SJCRH30 (cell line): ENCODE data around the gene SESN1. TPM values are rescaled to one million over a fixed set of nuclear protein-coding genes. Genes with fewer than 3 reads are reported as not detected.
"Not testable (repeated sequence)": the region's sequence is repeated elsewhere in the genome, so short reads cannot be mapped to it uniquely, and the experiment has no call there.

Experiments
- DNase-seq, 2 experiments: peaks; one replicate each; pipeline ENCODE4 v3.0.0-alpha.2; 2015 to 2020
- H3K27ac ChIP-seq: fragments of 250-450 bp; sonication (Bioruptor Pico); 2 replicates; pipeline ENCODE4 v1.5.1; 2020; ENCODE audit warnings: mild to moderate bottlenecking, moderate library complexity
- H3K27me3 ChIP-seq: fragments of 250-450 bp; sonication (Bioruptor Pico); 2 replicates; pipeline ENCODE4 v1.5.1; 2020; ENCODE audit warnings: mild to moderate bottlenecking, moderate library complexity
- H3K36me3 ChIP-seq: fragments of 250-450 bp; sonication (Bioruptor Pico); 2 replicates; pipeline ENCODE4 v1.5.1; 2020; ENCODE audit warnings: mild to moderate bottlenecking, moderate library complexity
- H3K4me1 ChIP-seq: fragments of 250-450 bp; sonication (Bioruptor Pico); 2 replicates; pipeline ENCODE4 v1.5.1; 2020; ENCODE audit warnings: mild to moderate bottlenecking, moderate library complexity
- H3K4me3 ChIP-seq: fragments of 250-450 bp; sonication (Bioruptor Pico); 2 replicates; pipeline ENCODE4 v1.5.1; 2020; ENCODE audit warnings: mild to moderate bottlenecking, moderate library complexity
- H3K9me3 ChIP-seq: fragments of 250-450 bp; sonication (Bioruptor Pico); replicated peaks from 2 replicates; pipeline ENCODE4 v1.5.1; 2020; ENCODE audit warnings: mild to moderate bottlenecking, moderate library complexity
- total RNA-seq: library from RNA; depleted of rRNA; stranded (reverse); fragments of >200 nt; shearing (Covaris generic); gene quantifications from 2 replicates; pipeline ENCODE4 v1.2.3, GENCODE V29; 2014

SESN1 gene
- total RNA-seq, 1 experiment from 2014 or later, result 23.7 TPM

DNA sequence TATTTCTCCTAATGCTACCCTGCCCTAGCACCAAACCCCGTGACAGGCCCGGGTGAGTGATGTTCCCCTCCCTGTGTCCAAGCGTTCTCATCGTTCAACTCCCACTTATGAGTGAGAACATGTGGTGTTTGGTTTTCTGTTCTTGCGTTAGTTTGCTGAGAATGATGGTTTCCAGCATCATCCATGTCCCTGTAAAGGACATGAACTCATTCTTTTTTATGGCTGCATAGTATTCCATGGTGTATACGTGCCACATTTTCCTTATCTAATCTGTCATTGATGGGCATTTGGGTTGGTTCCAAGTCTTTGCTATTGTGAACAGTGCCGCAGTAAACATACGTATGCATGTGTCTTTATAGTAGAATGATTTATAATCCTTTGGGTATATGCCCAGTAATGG, 15.0 kb upstream of the SESN1 start:
- Histone ChIP-seq H3K36me3 (peaks cover 13% of the 10 kb centered on the region), H3K4me1 (peaks cover 29% of the 10 kb centered on the region)
- H3K4me3 ChIP-seq, H3K27me3 ChIP-seq, DNase-seq, H3K27ac ChIP-seq, H3K9me3 ChIP-seq: not testable (repeated sequence)

DNA sequence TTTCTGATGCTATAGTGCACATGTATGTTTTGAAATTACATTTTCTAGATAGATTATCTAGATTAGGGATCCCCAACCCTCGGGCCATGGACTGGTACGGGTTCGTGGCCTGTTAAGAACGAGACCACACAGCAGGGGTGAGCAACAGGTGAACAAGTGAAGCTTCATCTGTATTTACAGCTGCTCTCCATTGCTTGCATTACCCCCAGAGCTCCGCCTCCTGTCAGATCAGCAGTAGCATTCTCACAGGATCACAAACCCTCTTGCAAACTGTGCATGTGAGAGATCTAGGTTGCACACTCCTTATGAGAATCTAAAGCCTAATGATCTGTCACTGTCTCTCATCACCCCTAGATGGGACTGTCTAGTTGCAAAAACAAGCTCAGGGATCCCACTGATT, 11.0 kb upstream of the SESN1 start:
- H3K4me1 ChIP-seq, result peaks cover 14% of the 10 kb centered on the region
- H3K27ac ChIP-seq, result peak overlapping the region; percentile 14; the same call in 1 of the 2 replicates
- peak; percentile 83 to 88 for DNase-seq
- H3K4me3 ChIP-seq, result no peak overlapping the region
- 0 out of 2 replicates have a peak, but pooled peaks cover 1% of the 10 kb centered on the region for H3K9me3 ChIP-seq
- H3K36me3 ChIP-seq, result peaks cover 16% of the 10 kb centered on the region
- no peaks in the 10 kb centered on the region for H3K27me3 ChIP-seq

DNA sequence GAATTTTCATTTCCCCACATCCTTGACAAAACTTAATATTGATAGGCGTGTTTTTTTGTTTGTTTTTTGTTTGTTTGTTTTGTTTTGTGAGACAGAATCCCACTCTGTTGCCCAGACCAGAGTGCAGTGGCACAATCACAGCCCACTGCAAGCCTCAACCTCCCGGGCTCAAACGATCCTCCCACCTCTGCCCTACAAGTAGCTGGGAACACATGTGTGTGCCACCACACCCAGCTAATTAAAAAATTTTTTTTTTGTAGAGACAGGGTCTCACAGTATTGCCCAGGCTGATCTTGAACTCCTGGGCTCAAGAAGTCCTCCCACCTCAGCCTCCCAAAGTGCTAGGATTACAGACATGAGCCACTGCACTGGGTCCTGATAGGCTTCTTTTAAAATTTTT, 9.9 kb upstream of the SESN1 start:
- no peaks in the 10 kb centered on the region for H3K9me3 ChIP-seq
- H3K4me1 ChIP-seq, result peaks cover 14% of the 10 kb centered on the region
- no peaks in the 10 kb centered on the region for H3K27me3 ChIP-seq
- no peak overlapping the region for H3K27ac ChIP-seq
- peaks cover 12% of the 10 kb centered on the region for H3K36me3 ChIP-seq
- no peak for DNase-seq
- no peak overlapping the region for H3K4me3 ChIP-seq

DNA sequence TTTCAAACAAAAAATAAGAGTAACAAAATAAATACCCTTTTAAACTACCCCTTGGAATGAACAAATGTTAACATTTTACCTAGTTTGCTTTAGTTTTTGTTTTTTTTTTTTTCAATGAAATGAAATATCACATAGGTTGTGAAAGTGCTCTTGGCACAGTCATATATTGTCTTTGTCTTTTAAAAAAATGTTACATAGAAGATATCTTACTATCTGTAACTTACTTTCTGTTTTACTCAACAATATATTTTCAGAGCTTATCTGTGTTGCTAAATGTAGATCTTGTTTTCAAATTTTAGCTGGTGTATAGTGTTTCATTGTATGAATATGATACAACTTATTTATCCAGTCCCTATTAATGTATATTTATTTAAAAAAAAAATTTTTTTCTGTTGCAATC, 9.3 kb upstream of the SESN1 start:
- DNase-seq, result no peak
- Histone ChIP-seq H3K27me3 (no peaks in the 10 kb centered on the region), H3K4me3 (no peak overlapping the region), H3K9me3 (no peaks in the 10 kb centered on the region), H3K36me3 (peaks cover 9% of the 10 kb centered on the region), H3K27ac (no peak overlapping the region), H3K4me1 (peaks cover 14% of the 10 kb centered on the region)

DNA sequence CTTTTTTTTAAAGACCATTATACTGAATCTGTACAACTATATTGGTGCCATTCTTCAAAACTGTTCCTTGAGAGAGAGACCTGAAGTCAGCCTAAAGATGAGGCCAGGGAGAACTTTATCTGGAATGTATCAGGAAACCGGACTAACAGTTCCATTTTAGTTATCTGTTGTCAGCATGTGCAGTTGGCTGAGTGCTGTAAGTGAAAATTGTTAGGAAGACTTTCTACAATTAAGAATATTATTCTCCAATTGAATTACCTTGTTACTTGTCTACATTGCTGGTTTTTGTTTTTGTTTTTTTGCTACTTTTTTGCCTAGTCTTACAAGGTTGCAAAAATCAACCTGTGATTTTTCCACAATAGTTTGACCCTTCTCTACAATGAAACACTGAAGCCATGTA, 8.1 kb upstream of the SESN1 start:
- H3K27ac ChIP-seq, result no peak overlapping the region
- no peak overlapping the region for H3K4me3 ChIP-seq
- H3K36me3 ChIP-seq, result peaks cover 9% of the 10 kb centered on the region
- no peaks in the 10 kb centered on the region for H3K9me3 ChIP-seq
- no peak for DNase-seq
- no peaks in the 10 kb centered on the region for H3K27me3 ChIP-seq
- H3K4me1 ChIP-seq, result peaks cover 14% of the 10 kb centered on the region

DNA sequence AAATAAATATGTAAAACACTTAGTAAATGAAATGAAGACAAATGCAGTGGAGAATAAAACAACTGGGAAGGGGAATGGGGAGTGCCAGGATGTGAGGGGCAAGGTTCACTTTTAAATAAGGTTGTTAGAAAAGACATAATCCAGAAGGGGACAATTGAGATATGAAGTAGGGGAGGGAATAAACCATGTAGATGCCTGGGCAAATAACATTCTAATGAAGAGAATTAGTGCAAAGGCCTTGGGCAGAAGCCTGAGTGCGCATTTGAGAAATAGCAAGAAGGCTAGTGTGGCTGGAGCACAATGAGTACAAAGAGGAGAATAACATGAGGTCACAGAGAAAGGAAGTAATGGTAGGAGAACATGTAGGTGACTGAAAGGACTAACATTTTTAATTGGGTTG, 3.0 kb upstream of the SESN1 start:
- Histone ChIP-seq H3K9me3 (no peaks in the 10 kb centered on the region), H3K4me1 (no peaks in the 10 kb centered on the region), H3K27me3 (no peaks in the 10 kb centered on the region), H3K4me3 (no peak overlapping the region), H3K27ac (no peak overlapping the region), H3K36me3 (peaks cover 3% of the 10 kb centered on the region; the same call in 1 of the 2 replicates)
- DNase-seq, result no peak

DNA sequence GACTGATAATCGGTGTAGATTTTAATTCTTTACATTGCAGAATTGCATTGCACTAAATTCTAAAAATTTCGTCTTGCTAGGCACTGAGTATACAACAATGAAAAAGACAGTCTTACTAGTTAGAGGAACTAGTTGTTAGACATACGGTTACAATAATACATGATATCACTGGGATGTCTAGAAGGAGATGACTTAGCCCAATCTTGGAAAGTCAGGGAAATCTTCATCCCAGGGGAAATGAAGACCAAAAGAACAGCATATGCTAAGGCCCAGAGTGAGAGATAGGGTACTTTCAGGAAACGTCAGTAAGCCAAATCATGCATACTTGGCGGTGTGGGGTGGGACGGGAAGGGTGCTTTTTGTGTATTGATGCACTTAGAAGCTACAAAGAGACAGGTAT, 1.6 kb upstream of the SESN1 start:
- Histone ChIP-seq H3K4me3 (peak overlapping the region; percentile 86), H3K4me1 (no peaks in the 10 kb centered on the region; the same call in 1 of the 2 replicates), H3K36me3 (no peaks in the 10 kb centered on the region; the same call in 1 of the 2 replicates), H3K27ac (peak overlapping the region; percentile 98), H3K9me3 (no peaks in the 10 kb centered on the region), H3K27me3 (no peaks in the 10 kb centered on the region)
- DNase-seq, result peak in 1 of 2 experiments; percentile 6

DNA sequence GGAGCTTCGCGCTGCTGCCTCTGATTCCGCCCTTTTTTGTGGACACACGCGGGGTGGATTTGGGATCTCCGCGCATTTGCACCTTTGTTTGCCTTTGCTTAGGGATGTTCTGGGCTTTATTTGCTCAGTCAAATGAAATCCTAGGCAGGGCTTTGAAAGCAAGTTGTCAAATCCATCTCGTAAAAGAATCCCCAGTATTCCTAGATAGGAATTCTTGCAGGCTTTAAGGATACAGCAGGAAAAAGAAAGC, 1.1 kb upstream of the SESN1 start:
- Histone ChIP-seq H3K4me3 (peak overlapping the region; percentile 86), H3K36me3 (no peaks in the 10 kb centered on the region; the same call in 1 of the 2 replicates), H3K27ac (peak overlapping the region; percentile 98), H3K27me3 (no peaks in the 10 kb centered on the region), H3K9me3 (no peaks in the 10 kb centered on the region), H3K4me1 (no peaks in the 10 kb centered on the region; the same call in 1 of the 2 replicates)
- DNase-seq, result no peak

DNA sequence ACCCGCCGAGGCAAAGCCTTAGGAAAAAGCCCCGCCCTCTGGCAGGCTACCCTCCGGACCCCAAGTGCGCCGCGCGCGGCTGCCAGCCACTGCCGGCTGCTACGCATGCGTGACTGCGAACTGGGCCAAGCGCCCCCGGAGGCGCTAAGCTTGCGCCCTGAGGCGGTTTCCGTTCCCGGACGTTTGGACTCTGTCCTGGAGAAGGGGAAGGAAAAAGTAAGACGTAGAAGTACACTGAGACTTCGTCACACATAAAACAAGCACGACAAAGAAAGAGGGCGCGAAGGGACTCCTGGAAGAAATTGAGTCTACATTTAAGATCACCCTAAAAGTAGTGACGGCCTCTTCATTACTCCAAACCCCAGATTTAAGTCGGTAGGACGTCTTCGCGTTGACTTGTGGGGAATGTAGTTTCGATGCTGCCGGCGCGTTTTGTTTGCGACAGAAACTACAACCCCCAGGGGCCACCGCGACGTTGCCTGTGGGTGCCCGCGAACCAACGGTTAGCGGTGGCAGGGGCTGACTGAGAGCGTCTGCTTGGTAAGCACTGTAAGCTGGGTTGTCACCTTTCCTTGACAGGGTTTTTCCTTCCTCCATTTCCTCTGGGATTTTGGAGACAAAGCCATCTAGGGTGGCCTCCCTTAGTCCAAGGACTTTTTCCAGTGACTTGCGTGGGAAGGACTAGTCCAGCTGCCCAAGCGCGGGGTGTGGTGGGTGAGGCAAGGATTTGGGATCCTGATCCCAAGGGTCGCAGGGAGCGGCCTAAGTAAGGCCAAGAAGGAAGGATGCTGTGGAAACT, 589 bp upstream of the SESN1 start, which contains the start of gene CEP57L1:
Gene CEP57L1, plus strand, starts transcription at position 472 of the 799 bp plus-strand sequence. CDS start 49,715 bp downstream, outside the sequence.
- Histone ChIP-seq H3K36me3 (no peaks in the 10 kb centered on the region; the same call in 1 of the 2 replicates), H3K4me1 (no peaks in the 10 kb centered on the region; the same call in 1 of the 2 replicates), H3K27me3 (no peaks in the 10 kb centered on the region), H3K4me3 (peak within 1 kb of the TSS; percentile 86), H3K27ac (peak within 1 kb of the TSS; percentile 98), H3K9me3 (no peaks in the 10 kb centered on the region)
- peak; percentile 98 to 99 for DNase-seq

DNA sequence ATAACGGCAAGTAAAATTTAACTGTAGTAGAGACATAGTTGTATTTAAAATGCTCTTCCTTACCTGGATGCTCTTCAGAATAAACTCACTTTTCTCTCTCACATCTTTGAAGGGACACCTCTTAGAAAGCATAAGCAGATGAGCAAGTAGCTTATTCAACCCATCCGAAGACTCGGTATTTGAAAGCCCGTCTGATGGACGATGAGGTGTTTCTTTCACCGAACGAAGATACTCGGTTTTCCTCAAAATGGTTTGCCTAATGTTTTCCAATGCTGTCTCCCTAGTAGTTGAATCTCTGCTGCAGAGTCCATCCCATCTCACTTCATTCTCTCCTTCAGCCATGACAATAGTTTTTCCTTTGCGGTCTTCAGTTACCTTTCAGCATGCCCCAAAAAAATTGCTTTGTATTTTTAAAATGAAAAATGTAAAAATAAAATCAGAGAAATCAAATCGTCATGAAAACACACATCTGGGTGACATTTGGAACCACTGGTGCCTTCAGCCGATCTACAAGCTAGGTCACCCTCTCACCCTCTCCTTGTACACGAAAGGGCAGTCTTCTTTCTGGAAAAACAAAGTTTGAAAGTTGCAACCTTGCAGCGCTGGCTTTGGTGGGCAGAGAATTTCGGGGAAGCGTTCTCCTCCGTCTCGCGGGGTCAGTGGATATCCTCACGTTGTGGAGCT, 772 bp downstream of the SESN1 start:
- peak; percentile 11 to 51 for DNase-seq

DNA sequence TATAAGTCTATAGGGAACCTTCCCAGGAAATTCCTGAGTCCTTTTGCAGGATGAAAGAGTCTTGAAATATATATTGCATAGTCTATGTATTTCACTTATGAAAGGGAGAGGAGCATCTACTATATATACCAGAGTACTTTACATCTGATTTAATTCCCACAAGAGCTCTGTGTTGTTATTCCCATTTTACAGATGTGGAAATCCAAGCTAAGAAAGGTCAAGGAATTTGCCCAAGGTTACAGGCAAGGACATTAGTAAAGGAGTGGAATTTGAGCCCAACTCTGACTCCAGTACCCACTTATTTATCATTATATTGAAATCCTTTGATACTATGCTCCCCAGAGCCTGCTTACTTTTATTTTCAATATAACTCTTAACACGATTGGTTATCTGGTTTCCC, 2.6 kb downstream of the SESN1 start:
- Histone ChIP-seq H3K4me1 (no peaks in the 10 kb centered on the region; the same call in 1 of the 2 replicates), H3K4me3 (peak overlapping the region; percentile 86), H3K9me3 (no peaks in the 10 kb centered on the region), H3K27ac (no peak overlapping the region), H3K36me3 (no peaks in the 10 kb centered on the region; the same call in 1 of the 2 replicates), H3K27me3 (no peaks in the 10 kb centered on the region)
- no peak for DNase-seq

More for the DNA sequence above, 772 bp downstream of the SESN1 start:
- H3K4me1 ChIP-seq, result no peaks in the 10 kb centered on the region; the same call in 1 of the 2 replicates
- peak overlapping the region; percentile 98 for H3K27ac ChIP-seq
- H3K27me3 ChIP-seq, result no peaks in the 10 kb centered on the region
- H3K36me3 ChIP-seq, result no peaks in the 10 kb centered on the region; the same call in 1 of the 2 replicates
- H3K4me3 ChIP-seq, result peak overlapping the region; percentile 86
- no peaks in the 10 kb centered on the region for H3K9me3 ChIP-seq

DNA sequence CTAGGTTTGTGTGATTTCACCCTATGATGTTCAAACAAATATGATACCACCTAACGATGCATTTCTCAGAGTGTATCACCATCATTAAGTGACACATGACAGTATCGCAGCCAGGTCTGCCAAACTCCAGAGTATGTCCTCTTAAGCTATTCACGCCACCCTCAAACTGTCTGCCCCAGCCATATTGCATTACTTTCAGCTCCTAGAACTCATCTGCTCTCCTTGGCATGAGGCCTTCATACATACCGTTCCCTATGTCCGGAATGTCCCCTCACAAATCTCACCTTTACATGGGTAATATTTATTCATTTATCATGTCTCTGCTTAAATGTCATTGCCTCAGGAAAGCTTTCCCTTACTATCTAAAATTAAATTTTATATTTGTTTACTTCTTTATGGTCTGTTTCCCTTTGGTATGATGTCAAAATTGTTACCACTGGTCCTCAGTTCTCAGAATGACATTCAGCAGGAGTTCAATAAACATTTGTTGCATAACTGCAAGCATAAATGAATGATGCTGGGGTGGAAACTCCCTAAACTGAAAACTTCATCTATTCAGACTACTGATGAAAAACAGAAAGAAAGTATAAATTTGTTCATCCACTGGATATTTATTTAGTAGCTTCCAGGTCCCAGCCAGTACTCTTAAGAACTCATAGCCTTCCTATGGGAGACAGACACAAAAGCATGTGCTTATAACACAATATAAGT, 3.2 kb downstream of the SESN1 start:
- Histone ChIP-seq H3K27ac (no peak overlapping the region), H3K36me3 (no peaks in the 10 kb centered on the region; the same call in 1 of the 2 replicates), H3K4me1 (no peaks in the 10 kb centered on the region; the same call in 1 of the 2 replicates), H3K4me3 (no peak overlapping the region), H3K27me3 (no peaks in the 10 kb centered on the region), H3K9me3 (no peaks in the 10 kb centered on the region)
- no peak for DNase-seq

DNA sequence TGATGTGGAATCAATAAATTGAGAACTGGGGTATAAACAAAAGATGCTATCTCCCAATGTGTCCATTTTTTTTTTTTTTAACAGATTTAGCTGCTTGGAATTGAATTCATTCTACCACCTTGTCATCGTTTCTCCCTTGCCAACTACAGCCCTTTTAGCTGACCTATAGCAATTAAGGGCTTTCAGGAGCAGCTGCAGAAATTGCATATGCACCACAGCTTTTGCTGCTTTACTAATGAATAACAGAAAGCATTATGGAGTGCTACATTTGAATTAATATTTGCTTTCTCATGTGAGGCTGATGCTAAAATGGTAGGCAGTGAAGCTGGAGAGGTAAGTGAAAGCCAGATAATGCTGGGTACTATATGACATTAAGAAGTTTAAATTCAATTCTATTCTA, 5.7 kb downstream of the SESN1 start:
- Histone ChIP-seq H3K4me3 (no peak overlapping the region), H3K27me3 (no peaks in the 10 kb centered on the region), H3K36me3 (no peaks in the 10 kb centered on the region; the same call in 1 of the 2 replicates), H3K4me1 (no peaks in the 10 kb centered on the region; the same call in 1 of the 2 replicates), H3K27ac (no peak overlapping the region), H3K9me3 (no peaks in the 10 kb centered on the region)
- no peak for DNase-seq

DNA sequence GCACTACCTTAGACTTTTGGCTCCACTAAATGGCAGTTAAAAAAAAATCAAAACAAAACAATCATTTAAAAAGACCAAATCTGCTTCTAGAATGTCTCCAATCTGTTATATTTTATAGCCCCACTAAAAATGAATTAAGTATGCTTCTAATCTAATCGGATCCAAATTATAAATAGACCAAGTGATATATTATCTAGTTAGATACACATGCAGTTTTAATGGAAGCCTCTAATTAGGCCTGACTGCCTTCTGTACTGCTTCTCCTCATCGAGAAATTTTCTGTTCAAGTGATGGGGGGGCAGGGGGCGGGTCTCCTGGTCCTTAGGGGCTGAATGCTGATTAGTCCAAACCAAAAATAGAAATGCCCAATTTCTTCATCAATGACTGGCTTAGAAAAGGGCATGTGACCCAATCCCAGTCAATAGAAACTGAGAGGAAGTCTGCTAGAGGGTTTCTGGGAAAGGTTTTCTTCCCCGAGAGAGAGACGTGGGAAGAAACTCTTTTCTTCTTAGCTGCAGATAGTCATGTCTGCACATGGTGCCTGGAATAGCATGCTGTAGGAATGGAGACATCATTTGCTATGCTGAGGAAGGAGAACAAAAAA, 6.9 kb downstream of the SESN1 start:
- no peak for DNase-seq
- Histone ChIP-seq H3K4me1 (no peaks in the 10 kb centered on the region; the same call in 1 of the 2 replicates), H3K36me3 (peaks cover 5% of the 10 kb centered on the region; the same call in 1 of the 2 replicates), H3K9me3 (no peaks in the 10 kb centered on the region), H3K27me3 (no peaks in the 10 kb centered on the region), H3K4me3 (no peak overlapping the region), H3K27ac (no peak overlapping the region)
